K562 (cell line): ENCODE measurements around the gene NTN1. TPM values are rescaled to one million over a fixed set of nuclear protein-coding genes. Genes with fewer than 3 reads are reported as not detected.

ENCODE experiments used
- polyA plus RNA-seq, 8 experiments: library from polyadenylated mRNA; depleted of rRNA in 4 of 8; stranded (reverse) in 5 of 8; unstranded in 3 of 8; fragments of >200 nt; fragmentation: Nextera tagmentation in 2 of 8; fragmentation: Illumina TruSeq in 1 of 8; extraction: Ambion mirVana in 2 of 8; extraction: Trizol in 1 of 8; gene quantifications; 2 replicates each; pipeline versions ENCODE4 v1.2.1 to v1.2.3, GENCODE V29; 2011 to 2014; ENCODE audit warnings: inconsistent platforms in 1 of 8, missing spikeins in 1 of 8
- small RNA-seq: library from RNA; depleted of rRNA; stranded (forward); fragments of <200 nt; gene quantifications from one replicate; pipeline ENCODE3, GENCODE V24; 2014
- total RNA-seq, 7 experiments: library from RNA; depleted of rRNA in 6 of 7; stranded (reverse); fragments of >200 nt in 6 of 7; fragmentation: Illumina TruSeq in 2 of 7; extraction: Trizol in 2 of 7; gene quantifications; 2 replicates each; pipeline versions ENCODE4 v1.2.1 to v1.2.3, GENCODE V29; 2011 to 2021; ENCODE audit warnings: low replicate concordance in 1 of 7

Gene NTN1
- total and polyA plus RNA-seq, 9 of the 15 experiments (the other 6 are each of a cell fraction or from before 2014, with no cell fraction given): 0.02 TPM; not detected in 8

Small RNA genes within 50 kb of the gene (small RNA-seq; reads per million reads assigned to genes)
- gene AC005695.3: not detected

Other genes starting within 250 kb of the NTN1 start
- not detected in 2 replicates for gene MFSD6L, start 222.1 kb upstream of the NTN1 start, total RNA-seq (2014; rRNA removed)
- gene MFSD6L, start 222.1 kb upstream of the NTN1 start, total RNA-seq (2014; rRNA removed; fragmentation: Illumina TruSeq; extraction: Trizol): not detected in 2 replicates
- not detected in 2 replicates for gene MFSD6L, start 222.1 kb upstream of the NTN1 start, total RNA-seq (2015; rRNA removed; fragmentation: Illumina TruSeq; extraction: Trizol)
- gene MFSD6L, start 222.1 kb upstream of the NTN1 start, total RNA-seq (2021): not detected in 2 replicates
- gene MFSD6L, start 222.1 kb upstream of the NTN1 start, polyA plus RNA-seq (2011; rRNA removed): not detected in 2 replicates
- gene MFSD6L, start 222.1 kb upstream of the NTN1 start, polyA plus RNA-seq (2014; fragmentation: Illumina TruSeq; extraction: Trizol): not detected in 2 replicates
- not detected for gene MFSD6L, start 222.1 kb upstream of the NTN1 start, polyA plus RNA-seq (2014; fragmentation: Nextera tagmentation; extraction: Ambion mirVana)
- gene MFSD6L, start 222.1 kb upstream of the NTN1 start, polyA plus RNA-seq (2014; rRNA removed): not detected in 2 replicates
- gene PIK3R6, start 153.8 kb upstream of the NTN1 start, total RNA-seq (2014; rRNA removed): not detected in 2 replicates
- gene PIK3R6, start 153.8 kb upstream of the NTN1 start, total RNA-seq (2014; rRNA removed; fragmentation: Illumina TruSeq; extraction: Trizol): not detected in 2 replicates
- gene PIK3R6, start 153.8 kb upstream of the NTN1 start, total RNA-seq (2015; rRNA removed; fragmentation: Illumina TruSeq; extraction: Trizol): not detected in 2 replicates
- 0.04 TPM in 1 of 2 replicates, not detected in the other for gene PIK3R6, start 153.8 kb upstream of the NTN1 start, total RNA-seq (2021)
- not detected in 2 replicates for gene PIK3R6, start 153.8 kb upstream of the NTN1 start, polyA plus RNA-seq (2011; rRNA removed)
- gene PIK3R6, start 153.8 kb upstream of the NTN1 start, polyA plus RNA-seq (2014; fragmentation: Illumina TruSeq; extraction: Trizol): not detected in 2 replicates
- not detected for gene PIK3R6, start 153.8 kb upstream of the NTN1 start, polyA plus RNA-seq (2014; fragmentation: Nextera tagmentation; extraction: Ambion mirVana)
- not detected in 2 replicates for gene PIK3R6, start 153.8 kb upstream of the NTN1 start, polyA plus RNA-seq (2014; rRNA removed)
- not detected in 2 replicates for gene PIK3R5, start 55.8 kb upstream of the NTN1 start, total RNA-seq (2014; rRNA removed)
- gene PIK3R5, start 55.8 kb upstream of the NTN1 start, total RNA-seq (2014; rRNA removed; fragmentation: Illumina TruSeq; extraction: Trizol): not detected in 2 replicates
- gene PIK3R5, start 55.8 kb upstream of the NTN1 start, total RNA-seq (2015; rRNA removed; fragmentation: Illumina TruSeq; extraction: Trizol): not detected in 2 replicates
- gene PIK3R5, start 55.8 kb upstream of the NTN1 start, total RNA-seq (2021): 0.38 and 0.78 TPM in 2 replicates
- not detected in 2 replicates for gene PIK3R5, start 55.8 kb upstream of the NTN1 start, polyA plus RNA-seq (2011; rRNA removed)
- gene PIK3R5, start 55.8 kb upstream of the NTN1 start, polyA plus RNA-seq (2014; fragmentation: Illumina TruSeq; extraction: Trizol): 0.03 TPM in 1 of 2 replicates, not detected in the other
- not detected for gene PIK3R5, start 55.8 kb upstream of the NTN1 start, polyA plus RNA-seq (2014; fragmentation: Nextera tagmentation; extraction: Ambion mirVana)
- 0.01 TPM in 1 of 2 replicates, not detected in the other for gene PIK3R5, start 55.8 kb upstream of the NTN1 start, polyA plus RNA-seq (2014; rRNA removed)